Measurements from ENCODE around the gene RNF224. TPM values are rescaled to one million over a fixed set of nuclear protein-coding genes. Genes with fewer than 3 reads are reported as not detected.
A peak's percentile ranks its signal among the peaks of the same experiment; 100 is the strongest.

Gene RNF224
- total and polyA plus RNA-seq, 10 of the 15 experiments (the other 5 are each of a cell fraction or from before 2014, with no cell fraction given), result not detected

GRCh38 chr9:137188490-137189296 lies 38.6 kb upstream of the RNF224 start, which contains the start of the genes ANAPC2 and SSNA1 (continued):
- TF ChIP-seq BMI1 (IDR thresholded peaks at IDR 0.05; ENCODE audit: borderline replicate concordance), result no peak
- TF ChIP-seq SREBF1 (IDR thresholded peaks at IDR 0.05; ENCODE audit: low read length), result peak; percentile 70
- TF ChIP-seq, protein P1, sequence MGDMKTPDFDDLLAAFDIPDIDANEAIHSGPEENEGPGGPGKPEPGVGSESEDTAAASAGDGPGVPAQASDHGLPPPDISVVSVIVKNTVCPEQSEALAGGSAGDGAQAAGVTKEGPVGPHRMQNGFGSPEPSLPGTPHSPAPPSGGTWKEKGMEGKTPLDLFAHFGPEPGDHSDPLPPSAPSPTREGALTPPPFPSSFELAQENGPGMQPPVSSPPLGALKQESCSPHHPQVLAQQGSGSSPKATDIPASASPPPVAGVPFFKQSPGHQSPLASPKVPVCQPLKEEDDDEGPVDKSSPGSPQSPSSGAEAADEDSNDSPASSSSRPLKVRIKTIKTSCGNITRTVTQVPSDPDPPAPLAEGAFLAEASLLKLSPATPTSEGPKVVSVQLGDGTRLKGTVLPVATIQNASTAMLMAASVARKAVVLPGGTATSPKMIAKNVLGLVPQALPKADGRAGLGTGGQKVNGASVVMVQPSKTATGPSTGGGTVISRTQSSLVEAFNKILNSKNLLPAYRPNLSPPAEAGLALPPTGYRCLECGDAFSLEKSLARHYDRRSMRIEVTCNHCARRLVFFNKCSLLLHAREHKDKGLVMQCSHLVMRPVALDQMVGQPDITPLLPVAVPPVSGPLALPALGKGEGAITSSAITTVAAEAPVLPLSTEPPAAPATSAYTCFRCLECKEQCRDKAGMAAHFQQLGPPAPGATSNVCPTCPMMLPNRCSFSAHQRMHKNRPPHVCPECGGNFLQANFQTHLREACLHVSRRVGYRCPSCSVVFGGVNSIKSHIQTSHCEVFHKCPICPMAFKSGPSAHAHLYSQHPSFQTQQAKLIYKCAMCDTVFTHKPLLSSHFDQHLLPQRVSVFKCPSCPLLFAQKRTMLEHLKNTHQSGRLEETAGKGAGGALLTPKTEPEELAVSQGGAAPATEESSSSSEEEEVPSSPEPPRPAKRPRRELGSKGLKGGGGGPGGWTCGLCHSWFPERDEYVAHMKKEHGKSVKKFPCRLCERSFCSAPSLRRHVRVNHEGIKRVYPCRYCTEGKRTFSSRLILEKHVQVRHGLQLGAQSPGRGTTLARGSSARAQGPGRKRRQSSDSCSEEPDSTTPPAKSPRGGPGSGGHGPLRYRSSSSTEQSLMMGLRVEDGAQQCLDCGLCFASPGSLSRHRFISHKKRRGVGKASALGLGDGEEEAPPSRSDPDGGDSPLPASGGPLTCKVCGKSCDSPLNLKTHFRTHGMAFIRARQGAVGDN (IDR thresholded peaks at IDR 0.05), result peak; percentile 85
- peak; percentile 85 for TF ChIP-seq POLR2AphosphoS2 (IDR thresholded peaks at IDR 0.05; ENCODE audit: low read depth, low read length)
- TF ChIP-seq PML (IDR thresholded peaks at IDR 0.05; ENCODE audit: low read length), result no peak; the same call in 1 of the 2 replicates

Data from GM12878 (cell line).